Measurements from ENCODE around the gene RASSF5. TPM values are rescaled to one million over a fixed set of nuclear protein-coding genes. Genes with fewer than 3 reads are reported as not detected.

The RASSF5 gene
- total RNA-seq, 1 donor from 2014 or later: 1.2 TPM

DNA sequence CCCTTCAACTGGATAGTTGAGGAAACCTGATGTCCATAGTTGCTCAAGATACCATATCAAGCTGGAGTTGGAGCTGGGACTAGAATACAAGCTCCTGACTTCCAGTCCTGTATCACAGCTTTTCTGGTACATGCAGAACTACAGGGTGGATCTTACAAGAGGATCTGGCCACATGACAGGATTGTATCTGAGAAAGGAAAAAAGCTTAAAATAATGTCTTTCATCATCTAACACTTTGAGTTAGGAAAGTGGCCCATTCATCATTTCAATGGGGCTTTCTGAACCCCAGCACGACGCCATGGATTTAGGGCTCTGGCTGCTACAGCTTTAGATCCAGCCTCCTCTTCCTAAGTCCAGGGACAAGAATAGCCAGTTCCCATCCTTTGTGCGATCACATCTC, 46.9 kb downstream of the RASSF5 start:
- Mint-ChIP-seq H3K4me1 (ENCODE audit: unreplicated experiment) (peaks cover 21% of the 10 kb centered on the region), H3K9me3 (ENCODE audit: unreplicated experiment) (no peaks in the 10 kb centered on the region), H3K36me3 (ENCODE audit: low read depth, unreplicated experiment) (no peaks in the 10 kb centered on the region), H3K4me3 (ENCODE audit: unreplicated experiment) (no peak overlapping the region), H3K27me3 (ENCODE audit: unreplicated experiment) (peaks cover 9% of the 10 kb centered on the region), H3K27ac (ENCODE audit: unreplicated experiment) (no peak overlapping the region)
- DNase-seq (ENCODE audit: low spot score): no peak
- TF ChIP-seq, protein P1, sequence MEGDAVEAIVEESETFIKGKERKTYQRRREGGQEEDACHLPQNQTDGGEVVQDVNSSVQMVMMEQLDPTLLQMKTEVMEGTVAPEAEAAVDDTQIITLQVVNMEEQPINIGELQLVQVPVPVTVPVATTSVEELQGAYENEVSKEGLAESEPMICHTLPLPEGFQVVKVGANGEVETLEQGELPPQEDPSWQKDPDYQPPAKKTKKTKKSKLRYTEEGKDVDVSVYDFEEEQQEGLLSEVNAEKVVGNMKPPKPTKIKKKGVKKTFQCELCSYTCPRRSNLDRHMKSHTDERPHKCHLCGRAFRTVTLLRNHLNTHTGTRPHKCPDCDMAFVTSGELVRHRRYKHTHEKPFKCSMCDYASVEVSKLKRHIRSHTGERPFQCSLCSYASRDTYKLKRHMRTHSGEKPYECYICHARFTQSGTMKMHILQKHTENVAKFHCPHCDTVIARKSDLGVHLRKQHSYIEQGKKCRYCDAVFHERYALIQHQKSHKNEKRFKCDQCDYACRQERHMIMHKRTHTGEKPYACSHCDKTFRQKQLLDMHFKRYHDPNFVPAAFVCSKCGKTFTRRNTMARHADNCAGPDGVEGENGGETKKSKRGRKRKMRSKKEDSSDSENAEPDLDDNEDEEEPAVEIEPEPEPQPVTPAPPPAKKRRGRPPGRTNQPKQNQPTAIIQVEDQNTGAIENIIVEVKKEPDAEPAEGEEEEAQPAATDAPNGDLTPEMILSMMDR (IDR thresholded peaks at IDR 0.05; ENCODE audit: unreplicated experiment): no peak

DNA sequence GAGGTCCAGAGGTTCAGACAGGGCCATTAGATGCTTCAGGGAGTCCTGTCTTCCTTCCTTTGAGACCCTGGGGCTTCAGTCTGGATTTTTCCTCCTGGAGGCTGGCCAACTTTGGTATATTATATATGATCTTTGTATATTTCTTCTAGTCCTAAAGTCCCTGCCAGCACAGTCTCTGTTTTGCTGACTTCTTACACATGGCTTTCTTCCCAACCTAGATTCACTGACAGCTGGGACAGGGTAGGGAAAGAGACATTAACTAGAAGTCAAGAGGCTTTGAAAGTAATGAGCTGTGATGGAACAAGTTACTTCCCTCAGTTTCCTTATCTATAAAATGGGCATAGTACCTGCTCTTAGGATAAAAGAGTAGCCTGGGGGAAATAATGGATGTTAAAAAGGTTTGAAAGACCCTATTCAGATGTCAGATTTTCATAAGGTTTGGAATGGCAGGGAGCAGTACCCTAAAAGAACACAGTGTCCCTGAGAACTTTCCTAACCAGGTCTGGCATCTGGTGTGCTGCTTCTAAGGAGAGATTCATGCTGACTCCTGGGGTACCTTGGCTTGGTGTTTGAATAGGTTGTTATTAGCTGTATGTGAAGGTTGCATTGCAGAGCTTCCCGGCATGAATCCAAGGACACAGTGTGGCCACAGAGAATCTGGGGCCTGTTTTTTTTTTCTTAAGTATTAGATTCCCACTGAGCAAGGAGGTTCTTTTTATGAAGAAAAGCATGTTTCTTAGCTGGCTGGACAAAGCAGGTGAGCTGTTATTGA, 47.6 kb downstream of the RASSF5 start:
- DNase-seq (ENCODE audit: low spot score): no peak
- H3K4me3 Mint-ChIP-seq (ENCODE audit: unreplicated experiment): no peak overlapping the region
- TF ChIP-seq, protein P1 (IDR thresholded peaks at IDR 0.05; ENCODE audit: unreplicated experiment): no peak
- peaks cover 9% of the 10 kb centered on the region for H3K27me3 Mint-ChIP-seq (ENCODE audit: unreplicated experiment)
- no peaks in the 10 kb centered on the region for H3K9me3 Mint-ChIP-seq (ENCODE audit: unreplicated experiment)
- no peak overlapping the region for H3K27ac Mint-ChIP-seq (ENCODE audit: unreplicated experiment)
- H3K4me1 Mint-ChIP-seq (ENCODE audit: unreplicated experiment): peaks cover 27% of the 10 kb centered on the region
- H3K36me3 Mint-ChIP-seq (ENCODE audit: low read depth, unreplicated experiment): no peaks in the 10 kb centered on the region

DNA sequence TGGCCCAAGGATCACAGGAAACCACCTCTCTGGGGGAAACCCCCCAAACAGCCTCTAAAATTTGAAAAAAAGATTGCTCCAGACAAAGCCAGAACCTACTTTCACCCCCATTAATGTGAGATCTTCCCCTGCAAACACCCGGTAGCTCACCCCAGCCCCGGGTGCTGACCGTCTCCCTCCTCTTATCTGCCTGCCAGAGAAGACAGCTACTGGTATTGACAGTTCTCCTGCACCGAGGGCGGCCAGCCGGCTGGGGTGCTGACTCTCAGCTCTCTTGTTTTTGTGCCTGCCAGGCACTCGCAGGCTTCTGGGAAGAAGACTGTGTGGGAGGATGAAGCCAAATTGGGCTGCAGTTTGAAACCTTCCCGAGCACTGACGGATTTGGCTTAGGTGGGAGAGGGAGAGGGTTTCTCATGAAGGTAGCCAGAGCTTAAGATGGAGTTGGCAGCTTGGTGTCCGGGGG, 48.2 kb downstream of the RASSF5 start:
- TF ChIP-seq, protein P1 (IDR thresholded peaks at IDR 0.05; ENCODE audit: unreplicated experiment): no peak
- H3K27me3 Mint-ChIP-seq (ENCODE audit: unreplicated experiment): peaks cover 9% of the 10 kb centered on the region
- no peaks in the 10 kb centered on the region for H3K36me3 Mint-ChIP-seq (ENCODE audit: low read depth, unreplicated experiment)
- H3K4me1 Mint-ChIP-seq (ENCODE audit: unreplicated experiment): peaks cover 30% of the 10 kb centered on the region
- no peak overlapping the region for H3K27ac Mint-ChIP-seq (ENCODE audit: unreplicated experiment)
- no peaks in the 10 kb centered on the region for H3K9me3 Mint-ChIP-seq (ENCODE audit: unreplicated experiment)
- no peak overlapping the region for H3K4me3 Mint-ChIP-seq (ENCODE audit: unreplicated experiment)
- no peak for DNase-seq (ENCODE audit: low spot score)

DNA sequence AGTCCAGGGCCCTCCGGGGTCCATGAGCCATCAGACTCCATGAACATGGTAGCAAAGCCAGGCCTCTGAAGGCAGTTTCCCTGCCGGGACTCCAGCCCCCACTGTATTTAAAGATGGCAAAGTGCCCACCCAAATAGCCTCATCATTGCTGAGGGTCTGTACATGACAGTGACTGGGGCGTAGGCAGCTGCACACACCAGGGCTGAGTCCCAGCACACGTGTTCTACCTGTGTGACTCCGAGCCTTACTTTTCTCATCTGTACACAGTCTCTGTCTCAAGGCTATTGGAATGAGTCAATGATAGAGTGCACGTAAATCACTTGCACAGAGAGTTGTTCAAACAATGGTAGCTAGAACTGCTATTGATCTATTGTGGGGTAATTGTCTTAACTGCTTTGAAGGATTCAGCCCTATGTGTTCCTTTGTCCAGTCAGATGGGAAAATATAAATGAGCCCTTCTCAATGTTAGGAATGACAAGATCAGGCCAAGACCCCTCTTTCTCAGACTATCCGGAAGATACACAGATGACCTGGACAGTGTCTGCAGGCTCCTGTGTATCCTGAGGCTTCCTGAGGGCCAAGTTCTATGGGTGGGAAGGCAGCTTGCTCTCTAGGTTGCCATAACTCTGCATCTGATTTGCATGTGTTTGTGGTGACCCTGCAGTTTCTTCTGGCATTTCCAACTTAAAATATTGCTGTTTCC, 48.9 kb downstream of the RASSF5 start:
- Mint-ChIP-seq H3K9me3 (ENCODE audit: unreplicated experiment) (no peaks in the 10 kb centered on the region), H3K27ac (ENCODE audit: unreplicated experiment) (no peak overlapping the region), H3K4me3 (ENCODE audit: unreplicated experiment) (peak overlapping the region; percentile 44), H3K27me3 (ENCODE audit: unreplicated experiment) (peaks cover 9% of the 10 kb centered on the region), H3K4me1 (ENCODE audit: unreplicated experiment) (peaks cover 30% of the 10 kb centered on the region), H3K36me3 (ENCODE audit: low read depth, unreplicated experiment) (no peaks in the 10 kb centered on the region)
- no peak for DNase-seq (ENCODE audit: low spot score)
- TF ChIP-seq, protein P1 (IDR thresholded peaks at IDR 0.05; ENCODE audit: unreplicated experiment): no peak
